Fibroblast of skin of left biceps (primary cell): ENCODE results near the gene ZMYM1.
"Not testable (repeated sequence)": the region's sequence is repeated elsewhere in the genome, so short reads cannot be mapped to it uniquely, and the experiment has no call there.

Source experiments
- DNase-seq, 2 experiments: peaks; one replicate each; pipeline ENCODE4 v3.0.0-alpha.2; 2013; ENCODE audit warnings: low read depth in 2 of 2

ZMYM1 gene

GRCh38 chr1:35079003-35079930, at the start of gene ZMYM1:
Gene ZMYM1 (plus strand): TSS chr1:35079385. CDS start chr1:35093988, 14,603 bp downstream.
- peak; percentile 73 to 75 for DNase-seq

GRCh38 chr1:35029761-35030160, 49.4 kb upstream of the ZMYM1 start:
- DNase-seq, result no peak

GRCh38 chr1:35030338-35030737, 48.8 kb upstream of the ZMYM1 start:
- DNase-seq, result no peak

DNA sequence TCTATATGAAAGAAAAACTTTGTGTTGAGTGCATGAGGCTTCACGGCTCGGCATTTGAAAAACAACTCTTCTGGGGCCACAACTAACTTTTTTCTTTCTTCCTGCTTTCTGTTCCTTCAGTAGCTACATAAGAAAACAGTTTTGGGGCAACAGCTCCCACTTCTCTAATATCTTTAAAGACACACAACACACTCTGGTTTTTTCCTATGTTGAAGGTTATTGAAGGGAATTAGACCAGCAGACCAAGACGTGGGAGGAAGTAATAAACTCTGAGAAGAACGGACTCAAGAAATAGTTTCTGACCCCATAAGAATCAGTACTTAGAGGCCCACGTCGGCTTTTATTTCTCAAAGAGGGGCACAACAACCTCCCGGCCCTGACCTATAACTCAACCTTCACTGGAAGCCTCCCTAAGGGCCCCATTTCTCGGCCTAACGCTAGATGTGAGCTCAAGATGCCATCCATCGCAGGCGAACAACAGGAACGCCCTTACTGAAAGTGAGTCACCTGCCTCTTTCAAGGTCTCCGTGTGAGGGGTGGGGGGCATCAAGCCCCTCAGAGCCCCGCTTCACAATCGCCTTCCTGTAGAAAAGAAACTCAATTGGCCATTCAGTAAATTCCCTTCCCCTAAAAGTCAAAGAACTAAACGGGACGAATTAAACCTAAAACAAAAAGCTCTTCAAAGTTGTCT, 48.3 kb upstream of the ZMYM1 start:
- DNase-seq, result no peak

DNA sequence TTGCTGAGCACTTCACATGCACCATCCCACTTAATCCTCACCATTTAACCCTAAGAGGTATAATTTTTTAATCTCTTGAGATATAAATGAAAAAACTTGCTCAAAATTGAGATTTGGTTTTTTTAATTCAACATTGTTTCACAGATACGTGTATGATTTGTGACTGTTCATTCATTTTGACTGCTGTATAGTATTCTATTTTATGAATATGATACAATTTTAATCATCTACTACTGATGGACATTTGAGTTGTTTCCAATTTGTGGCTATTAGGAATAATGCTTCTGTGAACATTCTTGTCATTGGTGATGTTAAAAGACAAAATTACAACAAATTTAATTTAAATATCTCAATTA, 46.8 kb upstream of the ZMYM1 start:
- DNase-seq, result no peak

GRCh38 chr1:35033346-35033745, 45.8 kb upstream of the ZMYM1 start:
- DNase-seq, result no peak

- no peak for DNase-seq
Measured at GRCh38 chr1:35036621-35037020, 42.6 kb upstream of the ZMYM1 start.

- DNase-seq, result no peak
Measured at GRCh38 chr1:35037206-35037605, 42.0 kb upstream of the ZMYM1 start.

- no peak for DNase-seq
Measured at GRCh38 chr1:35038723-35039122, 40.5 kb upstream of the ZMYM1 start.

DNA sequence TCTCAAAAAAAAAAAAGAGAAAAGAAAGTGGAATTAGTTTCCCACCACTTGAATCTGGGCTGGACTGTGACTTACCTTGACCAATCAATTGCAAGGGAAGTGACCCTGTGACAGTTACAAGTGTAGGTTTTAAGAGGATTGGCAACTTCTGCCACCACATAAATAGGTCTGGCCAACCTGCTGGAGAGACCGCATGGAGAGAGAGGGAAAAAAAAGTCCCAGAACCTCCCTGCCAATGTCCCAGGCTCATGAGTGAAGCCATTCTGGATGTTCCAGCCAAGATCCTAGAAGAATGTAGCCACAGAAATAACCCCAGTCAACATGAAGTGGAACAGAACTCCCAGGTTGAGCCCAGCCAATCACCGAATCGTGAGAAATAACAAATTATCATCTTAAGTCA, 35.7 kb upstream of the ZMYM1 start:
- DNase-seq, result no peak

DNA sequence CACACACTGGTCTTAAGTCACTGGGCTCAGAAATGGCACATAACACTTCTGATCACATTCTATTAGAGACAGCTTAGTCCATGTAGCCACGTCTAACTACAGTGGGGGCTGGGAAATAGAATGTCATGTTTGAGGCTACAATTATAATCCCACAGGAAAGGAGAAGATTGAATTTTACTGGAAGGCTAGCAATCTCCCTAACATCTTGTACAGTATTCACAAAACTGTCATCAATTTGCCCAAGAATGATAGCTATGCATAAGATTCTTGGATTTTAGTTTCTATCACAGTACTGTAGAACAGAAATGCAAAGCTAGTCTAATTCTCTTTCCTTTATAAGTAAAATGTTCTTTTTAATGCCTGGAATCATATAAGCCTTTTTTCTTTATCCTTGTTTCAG, 34.8 kb upstream of the ZMYM1 start:
- peak; percentile 15 to 28 for DNase-seq

DNA sequence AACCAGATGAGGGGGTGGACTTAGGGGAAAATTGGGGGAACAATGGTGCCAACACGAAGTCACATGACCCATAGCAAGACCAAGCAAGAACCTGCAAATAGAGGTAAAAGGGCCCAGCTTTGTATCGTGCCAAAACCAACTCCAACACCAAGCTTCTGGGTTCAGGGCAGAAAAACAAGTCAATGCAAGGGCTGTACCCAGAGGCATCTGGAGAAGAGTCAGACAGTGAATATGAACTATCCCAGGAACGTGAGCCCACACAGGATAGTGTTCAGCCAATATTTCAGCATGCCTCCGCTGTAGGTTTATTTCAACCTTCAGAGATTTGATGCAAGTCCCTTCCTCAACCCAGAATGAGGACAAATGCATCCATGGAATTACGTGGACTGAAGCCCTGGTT, 32.5 kb upstream of the ZMYM1 start:
- no peak for DNase-seq

DNA sequence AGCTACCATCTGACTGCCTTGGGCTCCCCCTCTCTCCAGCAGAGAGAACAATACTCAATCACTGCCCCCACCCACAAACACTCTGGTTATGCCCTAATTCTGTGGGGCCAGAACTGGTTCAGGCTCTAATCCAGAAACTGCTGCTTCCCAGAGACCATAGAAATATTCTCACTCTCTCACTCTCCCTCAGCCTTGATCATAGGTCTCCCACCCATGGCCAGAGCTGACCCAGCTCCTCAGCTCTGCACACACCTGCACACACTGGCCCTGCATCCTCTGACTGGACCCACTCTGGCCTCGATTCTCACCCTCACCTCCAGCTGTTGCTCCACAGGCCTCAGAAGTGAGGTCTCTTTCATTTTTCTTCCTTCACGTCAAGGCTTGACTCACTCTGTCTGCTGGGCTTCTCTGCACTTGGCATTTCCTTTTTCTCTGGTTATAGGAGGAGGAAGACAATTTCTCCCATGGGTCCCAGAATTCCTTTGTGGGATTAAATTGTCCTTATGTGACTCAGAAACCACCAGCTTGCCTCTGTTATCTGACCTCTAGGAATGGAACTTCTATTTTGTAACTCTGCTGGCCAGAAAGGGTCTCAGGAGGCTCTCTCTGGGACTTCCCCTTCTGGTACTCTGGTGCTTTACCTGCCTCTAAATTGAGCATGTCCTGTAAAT, 31.9 kb upstream of the ZMYM1 start:
- DNase-seq, result peak; percentile 81 to 82

- DNase-seq, result no peak
Measured at GRCh38 chr1:35049116-35049515, 30.1 kb upstream of the ZMYM1 start.

- DNase-seq, result no peak
Measured at GRCh38 chr1:35053433-35053832, 25.8 kb upstream of the ZMYM1 start.

DNA sequence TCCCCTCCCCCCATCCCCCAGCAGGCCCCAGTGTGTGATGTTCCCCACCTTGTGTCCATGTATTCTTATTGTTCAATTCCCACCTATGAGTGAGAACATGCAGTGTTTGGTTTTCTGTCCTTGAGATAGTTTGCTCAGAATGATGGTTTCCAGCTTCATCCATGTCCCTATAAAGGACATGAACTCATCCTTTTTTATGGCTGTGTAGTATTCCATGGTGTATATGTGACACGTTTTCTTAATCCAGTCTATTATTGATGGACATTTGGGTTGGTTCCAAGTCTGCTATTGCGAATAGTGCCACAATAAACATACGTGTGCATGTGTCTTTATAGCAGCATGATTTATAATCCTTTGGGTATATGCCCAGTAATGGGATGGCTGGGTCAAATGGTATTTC, 24.9 kb upstream of the ZMYM1 start:
- not testable (repeated sequence) for DNase-seq

DNA sequence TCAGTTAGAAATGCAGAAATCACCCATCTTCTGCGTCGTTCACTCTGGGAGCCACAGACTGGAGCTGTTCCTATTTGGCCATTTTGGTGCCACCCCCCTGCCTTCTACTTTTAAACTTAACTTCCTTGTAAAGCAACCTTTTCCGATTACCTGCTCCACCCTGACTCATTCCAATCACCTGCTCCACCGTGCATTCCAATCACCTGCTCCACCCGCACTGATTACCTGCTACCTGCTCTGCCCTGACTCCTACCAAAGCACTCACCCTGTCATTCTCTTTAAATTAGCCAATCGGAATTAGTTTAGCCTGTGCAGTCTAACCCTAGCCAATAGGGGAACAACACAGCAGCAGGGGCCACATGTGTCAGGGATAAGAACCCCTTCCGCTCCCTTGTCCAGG, 20.9 kb upstream of the ZMYM1 start:
- DNase-seq, result not testable (repeated sequence)

DNA sequence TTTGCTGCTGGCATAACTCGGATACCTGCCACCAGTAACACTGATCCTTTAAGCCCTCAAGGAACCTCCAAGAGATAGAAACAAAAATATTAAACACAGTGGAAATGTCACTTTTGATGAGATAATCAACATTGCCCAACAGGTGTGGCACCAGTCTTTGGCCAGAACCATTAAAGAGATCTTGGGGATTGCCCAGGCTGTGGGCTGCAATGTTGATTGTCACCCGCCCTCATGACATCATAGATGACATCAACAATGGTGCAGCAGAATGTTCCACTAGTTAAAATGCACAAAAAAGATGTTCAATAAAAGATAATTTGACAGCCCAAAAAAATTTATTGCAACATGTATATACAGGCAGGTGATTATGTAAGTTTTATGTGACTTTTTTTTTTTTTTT, 20.2 kb upstream of the ZMYM1 start:
- no peak for DNase-seq

DNA sequence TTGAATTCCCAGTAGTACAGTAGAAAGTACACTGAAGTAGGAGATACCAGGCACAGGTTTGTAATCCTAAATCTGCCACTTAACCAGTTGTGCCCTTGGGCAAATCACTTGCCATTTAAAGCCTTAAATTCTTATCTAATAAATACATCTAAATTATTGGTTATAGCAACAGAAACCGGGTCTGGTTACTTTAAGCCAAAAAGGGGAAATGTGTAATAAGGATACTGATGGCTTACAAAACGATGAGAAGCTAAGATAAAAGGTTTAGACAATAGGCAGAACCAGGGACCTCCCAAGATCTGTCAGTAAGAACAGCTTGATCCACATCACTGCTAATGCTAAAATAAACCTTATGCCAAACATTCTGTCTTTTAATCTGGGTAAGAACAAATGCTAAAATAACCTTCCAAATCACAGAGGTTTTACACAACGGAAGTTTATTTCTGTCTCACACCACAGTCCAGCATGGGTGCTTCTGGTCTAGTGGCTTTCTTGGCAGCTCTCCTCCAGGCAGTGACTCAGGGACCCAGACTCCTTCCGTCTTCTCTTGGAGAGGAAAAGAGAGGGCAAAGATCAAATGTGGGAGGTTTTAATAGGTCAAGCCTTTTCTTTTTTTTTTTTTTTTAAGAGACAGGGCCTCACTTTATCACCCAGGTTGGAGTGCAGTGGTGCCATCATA, 16.5 kb upstream of the ZMYM1 start:
- DNase-seq, result no peak

- DNase-seq, result no peak
Measured at GRCh38 chr1:35064265-35064664, 14.9 kb upstream of the ZMYM1 start.

DNA sequence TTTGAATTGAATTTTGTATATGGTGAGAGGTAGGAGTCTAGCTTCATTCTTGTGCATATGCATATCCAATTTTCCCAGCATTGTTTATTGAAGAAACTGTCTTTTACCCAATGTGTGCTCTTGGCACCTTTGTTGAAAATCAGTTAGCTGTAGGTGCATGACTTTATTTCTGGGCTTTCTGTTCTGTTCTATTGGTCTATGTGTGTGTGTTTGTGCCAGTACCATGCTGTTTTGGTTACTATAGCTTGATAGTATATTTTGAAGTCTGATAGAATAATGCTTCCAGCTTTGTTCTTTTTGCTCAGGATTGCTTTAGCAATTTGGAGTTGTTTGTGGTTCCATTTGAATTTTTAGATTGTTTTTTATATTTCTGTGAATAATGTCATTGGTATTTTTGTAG, 9.4 kb upstream of the ZMYM1 start:
- DNase-seq, result no peak

GRCh38 chr1:35073265-35073811, 5.8 kb upstream of the ZMYM1 start:
- no peak for DNase-seq
